HepG2 (cell line): Measurements from ENCODE around the gene RLN3.

ENCODE experiments used
- ELF4 ChIP-seq: sonication (generic); formaldehyde crosslinking; IDR thresholded peaks from 2 replicates; pipeline ENCODE4 v1.5.0; 2020; ENCODE audit warnings: missing genetic modification reagents, mild to moderate bottlenecking, moderate library complexity, borderline replicate concordance
- IRF1 ChIP-seq: sonication (generic); formaldehyde crosslinking; IDR thresholded peaks from 2 replicates; pipeline ENCODE4 v1.4.0; 2020; ENCODE audit warnings: low read depth, mild to moderate bottlenecking, missing genetic modification reagents
- PHF5A ChIP-seq: IDR thresholded peaks from one replicate; pipeline ENCODE4 v1.6.1; 2018; ENCODE audit warnings: low read depth, missing genetic modification reagents; ENCODE audit not compliant: unreplicated experiment
- PHF8 ChIP-seq: sonication (generic); formaldehyde crosslinking; IDR thresholded peaks from 2 replicates; pipeline ENCODE4 v1.5.0; 2020; ENCODE audit warnings: missing genetic modification reagents
- POLR2A ChIP-seq, 2 experiments: IDR thresholded peaks; 2 replicates each; pipeline ENCODE4 v1.6.1; 2011; ENCODE audit warnings: low read depth in 2 of 2, low read length in 2 of 2, mild to moderate bottlenecking in 1 of 2, moderate library complexity in 1 of 2; ENCODE audit not compliant: insufficient read depth in 1 of 2
- TRIM22 ChIP-seq: fragments of 450-650 bp; IDR thresholded peaks from 2 replicates; pipeline ENCODE4 v1.6.1; 2017
- TF ChIP-seq, protein P1 (sequence below): sonication (generic); formaldehyde crosslinking; IDR thresholded peaks from 2 replicates; pipeline ENCODE4 v1.8.1; 2023; ENCODE audit warnings: mild to moderate bottlenecking, moderate library complexity, missing genetic modification reagents
- TF ChIP-seq, protein P2 (sequence below): sonication (generic); formaldehyde crosslinking; conservative IDR thresholded peaks from 2 replicates; pipeline ENCODE4 v1.4.0; 2020; ENCODE audit warnings: missing genetic modification reagents

GRCh38 chr19:14066134-14066533 lies 38.2 kb downstream of the RLN3 start:
- no peak for TF ChIP-seq POLR2A (IDR thresholded peaks at IDR 0.05; ENCODE audit: insufficient read depth in 1 of 2, low read depth in 2 of 2, low read length in 2 of 2)
- no peak for TF ChIP-seq ELF4
- TF ChIP-seq, protein P1, sequence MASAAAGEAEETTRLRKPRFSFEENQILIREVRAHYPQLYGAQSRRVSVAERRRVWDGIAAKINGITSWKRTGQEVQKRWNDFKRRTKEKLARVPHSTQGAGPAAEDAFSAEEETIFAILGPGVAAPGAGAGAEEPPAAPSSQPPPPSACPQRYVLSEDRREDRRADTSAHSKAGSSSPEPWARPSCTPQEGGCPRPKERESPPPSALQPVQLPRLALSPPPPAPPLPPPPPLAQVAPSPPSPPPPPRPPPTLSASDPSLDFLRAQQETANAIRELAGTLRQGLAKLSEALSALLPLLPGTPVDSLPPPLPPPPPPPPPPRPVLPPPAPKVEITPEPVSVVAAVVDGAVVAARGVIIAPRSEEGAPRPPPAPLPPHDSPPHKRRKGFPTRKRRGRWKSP (CRISPR knock-in tag) = no peak
- TF ChIP-seq, protein P2, sequence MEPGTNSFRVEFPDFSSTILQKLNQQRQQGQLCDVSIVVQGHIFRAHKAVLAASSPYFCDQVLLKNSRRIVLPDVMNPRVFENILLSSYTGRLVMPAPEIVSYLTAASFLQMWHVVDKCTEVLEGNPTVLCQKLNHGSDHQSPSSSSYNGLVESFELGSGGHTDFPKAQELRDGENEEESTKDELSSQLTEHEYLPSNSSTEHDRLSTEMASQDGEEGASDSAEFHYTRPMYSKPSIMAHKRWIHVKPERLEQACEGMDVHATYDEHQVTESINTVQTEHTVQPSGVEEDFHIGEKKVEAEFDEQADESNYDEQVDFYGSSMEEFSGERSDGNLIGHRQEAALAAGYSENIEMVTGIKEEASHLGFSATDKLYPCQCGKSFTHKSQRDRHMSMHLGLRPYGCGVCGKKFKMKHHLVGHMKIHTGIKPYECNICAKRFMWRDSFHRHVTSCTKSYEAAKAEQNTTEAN (CRISPR knock-in tag) = no peak
- TF ChIP-seq IRF1 = no peak
- TF ChIP-seq PHF5A (CRISPR knock-in tag) = no peak
- TF ChIP-seq TRIM22 = no peak
- no peak for TF ChIP-seq PHF8
